OCI-LY7 (cell line): ENCODE results near the gene MILR1. TPM values are rescaled to one million over a fixed set of nuclear protein-coding genes. Genes with fewer than 3 reads are reported as not detected.
A peak's percentile ranks its signal among the peaks of the same experiment; 100 is the strongest.
"Not testable (repeated sequence)": the region's sequence is repeated elsewhere in the genome, so short reads cannot be mapped to it uniquely, and the experiment has no call there.

ENCODE experiments used
- BruUV-seq: library from RNA; stranded (reverse); fragments of 400-500 nt; replicated peaks from 2 replicates; lab custom pipeline; 2021; lab: Mats Ljungman, UMichigan
- CTCF ChIA-PET: fragments of 300-600 bp; sonication (Branson Sonifier 250); formaldehyde crosslinking; loops from one replicate; lab custom pipeline; 2022; ENCODE audit warnings: antibody characterized with exemption; ENCODE audit not compliant: unreplicated experiment; lab: Charles Lee
- POLR2A ChIA-PET: fragments of 300-600 bp; sonication (Branson Sonifier 250); formaldehyde crosslinking; loops from one replicate; lab custom pipeline; 2022; ENCODE audit warnings: antibody characterized with exemption; lab: Charles Lee
- DNase-seq: peaks from one replicate; pipeline ENCODE4 v3.0.0-alpha.2; 2015; ENCODE audit warnings: low spot score
- H2AFZ ChIP-seq: fragments of 200-600 bp; sonication (generic), shearing (Covaris generic); 2 replicates; pipeline ENCODE4 v1.6.1; 2014; ENCODE audit warnings: mild to moderate bottlenecking, antibody characterized with exemption, low read length, moderate library complexity
- H3K27ac ChIP-seq: fragments of 200-600 bp; sonication (generic); 2 replicates; pipeline ENCODE4 v1.5.1; 2014; ENCODE audit warnings: mixed run types, low read depth, mild to moderate bottlenecking, moderate library complexity, low read length, inconsistent platforms; ENCODE audit not compliant: poor library complexity, severe bottlenecking
- H3K36me3 ChIP-seq: fragments of 200-600 bp; sonication (generic); 2 replicates; pipeline ENCODE4 v1.6.1; 2014; ENCODE audit warnings: mild to moderate bottlenecking, antibody characterized with exemption, low read length, moderate library complexity, mixed read lengths; ENCODE audit not compliant: insufficient read depth
- H3K4me1 ChIP-seq: fragments of 200-600 bp; sonication (generic); 2 replicates; pipeline ENCODE4 v1.5.1; 2014; ENCODE audit warnings: mild to moderate bottlenecking, low read length; ENCODE audit not compliant: insufficient read depth, poor library complexity, severe bottlenecking
- H3K4me2 ChIP-seq: fragments of 200-600 bp; sonication (generic); 2 replicates; pipeline ENCODE4 v1.6.1; 2014; ENCODE audit warnings: mild to moderate bottlenecking, low read length
- H3K4me3 ChIP-seq: fragments of 200-600 bp; sonication (generic); 2 replicates; pipeline ENCODE4 v1.5.1; 2014; ENCODE audit warnings: mild to moderate bottlenecking, low read depth, low read length; ENCODE audit not compliant: poor library complexity, severe bottlenecking
- H3K79me2 ChIP-seq: fragments of 200-600 bp; sonication (generic); 2 replicates; pipeline ENCODE4 v1.6.1; 2016; ENCODE audit warnings: low read depth, mild to moderate bottlenecking, low read length, moderate library complexity, mixed read lengths; ENCODE audit not compliant: insufficient read depth
- H3K9me2 ChIP-seq: fragments of 200-600 bp; sonication (generic); 2 replicates; pipeline ENCODE4 v1.6.1; 2016; ENCODE audit warnings: mild to moderate bottlenecking, low read length, mixed read lengths; ENCODE audit not compliant: insufficient read depth
- H3K9me3 ChIP-seq: fragments of 200-600 bp; sonication (generic); 2 replicates; pipeline ENCODE4 v1.6.1; 2014; ENCODE audit warnings: mild to moderate bottlenecking, mixed run types, low read length, mixed read lengths
- H4K20me1 ChIP-seq: fragments of 200-600 bp; sonication (generic); 2 replicates; pipeline ENCODE4 v1.6.1; 2014; ENCODE audit warnings: mild to moderate bottlenecking, antibody characterized with exemption, low read length, moderate library complexity, mixed read lengths; ENCODE audit not compliant: insufficient read depth
- CTCF ChIP-seq: fragments of 200-600 bp; sonication (generic); conservative IDR thresholded peaks from 2 replicates; pipeline ENCODE4 v1.5.1; 2014; ENCODE audit warnings: mild to moderate bottlenecking, antibody characterized with exemption, low read length, moderate library complexity, mixed read lengths
- EZH2phosphoT487 ChIP-seq: fragments of 200-600 bp; sonication (generic); IDR thresholded peaks from 2 replicates; pipeline ENCODE4 v1.6.1; 2018; ENCODE audit warnings: low read depth, borderline replicate concordance, mild to moderate bottlenecking, mixed run types, antibody characterized with exemption, low read length, moderate library complexity, mixed read lengths
- intact Hi-C: fragments of 100-400 bp; cut with micrococcal nuclease; formaldehyde crosslinking; loops from one replicate; pipeline ENCODE4 v1.10.0; 2022; ENCODE audit not compliant: unreplicated experiment
- total RNA-seq, 2 experiments: library from RNA; depleted of rRNA in 1 of 2; stranded (reverse); fragments of >200 nt in 1 of 2; shearing (Covaris generic) in 1 of 2; gene quantifications; 2 replicates each; pipeline ENCODE4 v1.2.3, GENCODE V29; 2014 to 2022

Gene MILR1
- total RNA-seq, 2 experiments from 2014 or later, result 68.7 to 101 TPM

- intact Hi-C loops, result no loop called here
- no peaks in the 10 kb centered on the region for H3K4me1 ChIP-seq
- CTCF ChIA-PET, result no interaction called here
Observed at GRCh38 chr17:64437944-64438525, 10.9 kb upstream of the MILR1 start.

GRCh38 chr17:64439521-64439920 is 9.4 kb upstream of the MILR1 start:
- POLR2A ChIA-PET, result interaction anchor here (0.7 kb wide), 1 partner anchor 17 kb away, joined by 3 read pairs; no protein-coding TSS in a partner anchor
- DNase-seq, H3K36me3 ChIP-seq, CTCF ChIA-PET, H4K20me1 ChIP-seq, H3K4me3 ChIP-seq, H3K79me2 ChIP-seq, H3K27ac ChIP-seq, BruUV-seq, intact Hi-C loops, H3K9me2 ChIP-seq, H3K4me2 ChIP-seq, H3K4me1 ChIP-seq, H2AFZ ChIP-seq: not testable (repeated sequence)
- H3K9me3 ChIP-seq, result peaks cover 41% of the 10 kb centered on the region

More at GRCh38 chr17:64437944-64438525, 10.9 kb upstream of the MILR1 start:
- Histone ChIP-seq H2AFZ (no peak overlapping the region), H3K4me3 (no peak overlapping the region), H4K20me1 (no peaks in the 10 kb centered on the region), H3K27ac (no peak overlapping the region), H3K9me2 (no peaks in the 10 kb centered on the region), H3K36me3 (no peaks in the 10 kb centered on the region), H3K9me3 (peaks cover 52% of the 10 kb centered on the region), H3K79me2 (no peaks in the 10 kb centered on the region), H3K4me2 (no peak overlapping the region)
- POLR2A ChIA-PET, result interaction anchor here (0.6 kb wide), 1 partner anchor 217 kb away, joined by 5 read pairs; no protein-coding TSS in a partner anchor
- no TSS peak for BruUV-seq
- TF ChIP-seq CTCF (no peak), EZH2phosphoT487 (no peak)
- DNase-seq, result peak; percentile 51

- POLR2A ChIA-PET, result interaction anchor here (0.6 to 0.7 kb wide), 2 partner anchors 9 to 16 kb away, joined by 3 read pairs; partner anchors contain the start of gene MILR1
- Histone ChIP-seq H3K9me3 (peaks cover 37% of the 10 kb centered on the region), H4K20me1 (no peaks in the 10 kb centered on the region), H2AFZ (no peak overlapping the region), H3K4me3 (no peak overlapping the region), H3K9me2 (no peaks in the 10 kb centered on the region), H3K4me2 (no peak overlapping the region), H3K4me1 (no peaks in the 10 kb centered on the region), H3K36me3 (no peaks in the 10 kb centered on the region), H3K27ac (no peak overlapping the region), H3K79me2 (no peaks in the 10 kb centered on the region)
- no TSS peak for BruUV-seq
- CTCF ChIA-PET, result no interaction called here
- intact Hi-C loops, result no loop called here
- DNase-seq, result no peak
- TF ChIP-seq CTCF (no peak), EZH2phosphoT487 (no peak)
Observed at GRCh38 chr17:64439956-64440355, 9.0 kb upstream of the MILR1 start.
